Suprapubic skin (tissue), 4 donors: ENCODE results near the gene FAM72C. TPM values are rescaled to one million over a fixed set of nuclear protein-coding genes. Genes with fewer than 3 reads are reported as not detected.
"Not testable (repeated sequence)": the region's sequence is repeated elsewhere in the genome, so short reads cannot be mapped to it uniquely, and the experiment has no call there.

Experiments used
- DNase-seq, 2 donors: peaks; one replicate each; pipeline ENCODE4 v3.0.0-alpha.2; 2019; ENCODE audit warnings: low spot score in 2 of 2
- H3K27ac ChIP-seq: fragments of 200-600 bp; sonication (generic); one replicate; pipeline ENCODE4 v1.5.1; 2019
- H3K27me3 ChIP-seq: fragments of 200-600 bp; sonication (generic); one replicate; pipeline ENCODE4 v1.5.1; 2019
- H3K36me3 ChIP-seq: fragments of 200-600 bp; sonication (generic); one replicate; pipeline ENCODE4 v1.5.1; 2019
- H3K4me1 ChIP-seq: fragments of 200-600 bp; sonication (generic); one replicate; pipeline ENCODE4 v1.5.1; 2019
- H3K4me3 ChIP-seq: fragments of 200-600 bp; sonication (generic); one replicate; pipeline ENCODE4 v1.5.1; 2019; ENCODE audit warnings: mild to moderate bottlenecking
- H3K9me3 ChIP-seq: fragments of 200-600 bp; sonication (generic); one replicate; pipeline ENCODE4 v1.5.1; 2019
- WGBS: methylation state at CpG from one replicate; pipeline ENCODE4 v1.1.5; 2018; 5-methylcytosine and 5-hydroxymethylcytosine counted together
- total RNA-seq, 4 donors: library from RNA; depleted of rRNA; stranded (reverse); fragments of >200 nt; gene quantifications; one replicate each; pipeline ENCODE4 v1.1.0, GENCODE V29; 2016

FAM72C gene
- 1 to 10 TPM in 2 of 4 donors, not detected in 2; 1.0 to 1.9 TPM for total RNA-seq

DNA sequence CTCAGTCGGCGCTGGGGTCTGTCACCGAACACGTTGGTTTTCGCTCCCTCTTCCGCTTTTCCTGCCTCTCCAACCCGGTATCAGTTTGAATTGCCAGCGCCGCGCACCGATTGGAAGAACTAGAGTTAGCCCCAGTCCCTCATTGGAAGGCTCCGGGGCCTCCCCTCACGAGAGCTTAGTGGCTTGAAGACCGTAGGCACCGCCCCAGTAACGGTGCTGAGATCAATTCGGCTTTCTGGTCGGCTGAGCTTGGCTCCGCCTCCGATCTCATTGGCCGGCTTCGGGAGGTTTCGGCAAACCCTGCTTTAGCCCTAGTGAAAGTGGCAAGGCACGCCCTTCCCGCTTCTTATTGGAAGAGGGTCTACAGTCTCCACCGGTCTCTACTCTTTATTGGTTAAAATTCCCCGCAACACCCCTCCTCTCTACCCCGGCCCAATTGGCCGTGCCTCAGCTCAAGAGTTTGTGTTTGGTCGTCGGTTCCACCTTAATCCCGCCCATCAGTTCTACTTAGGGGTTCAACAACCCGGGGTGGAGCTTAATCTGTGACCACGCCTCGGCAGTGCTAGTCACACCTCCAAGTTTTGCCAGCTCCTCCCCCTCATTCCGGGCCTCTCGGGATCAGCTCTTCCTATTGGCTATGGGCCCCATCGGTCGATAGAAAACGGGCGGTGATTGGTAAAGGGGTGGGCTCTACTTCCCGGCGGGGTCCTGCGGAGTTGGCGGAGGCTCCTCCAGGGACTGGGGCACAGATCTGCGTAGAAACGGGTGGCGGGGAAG is at the start of gene FAM72C:
Gene FAM72C (minus strand): TSS at position 63 of the 777 bp plus-strand sequence. CDS start 845 bp downstream, outside the sequence.
- no CpG with 5 or more reads among the region's 48 CpGs for WGBS
- not testable (repeated sequence) for DNase-seq

DNA sequence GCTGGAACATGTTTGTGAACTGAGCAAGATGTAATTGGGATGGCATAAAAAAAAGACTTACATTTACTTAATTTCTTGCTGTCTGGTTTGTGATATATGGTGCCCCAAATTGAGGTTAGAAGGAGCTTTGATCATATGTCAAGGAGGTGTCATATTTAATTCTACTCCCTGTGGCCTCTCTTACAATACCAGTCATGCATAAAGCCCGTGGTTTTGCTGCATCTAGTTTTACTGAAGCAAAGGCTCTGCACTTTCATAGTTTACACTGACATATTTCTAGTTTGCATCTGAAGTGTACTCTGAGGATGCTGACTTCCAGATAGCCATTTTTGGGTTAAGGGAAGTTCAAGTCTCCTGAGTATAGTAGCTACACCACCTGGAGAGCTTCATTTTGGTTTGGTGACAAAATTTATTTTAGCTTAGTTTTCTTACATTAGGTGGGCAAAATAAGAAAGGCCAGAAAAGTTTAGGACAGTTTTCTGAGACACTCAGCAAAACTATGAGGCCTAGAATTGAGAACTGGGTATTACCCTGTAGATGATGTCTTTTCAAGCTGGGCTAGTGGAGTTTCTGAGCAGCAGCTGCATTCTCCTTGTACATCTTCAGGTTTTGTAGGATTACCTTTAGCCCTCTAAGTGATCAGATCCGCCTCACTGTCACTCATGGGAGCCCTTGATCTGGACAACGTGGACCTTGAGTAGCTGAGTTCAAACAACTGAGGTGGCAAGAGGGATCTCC is 48.4 kb upstream of the FAM72C start:
- H3K36me3 ChIP-seq, H3K9me3 ChIP-seq, H3K27ac ChIP-seq, H3K4me1 ChIP-seq, H3K27me3 ChIP-seq, H3K4me3 ChIP-seq, DNase-seq: not testable (repeated sequence)
- no CpG with 5 or more reads among the region's 3 CpGs for WGBS

More for the DNA sequence above, at the start of gene FAM72C:
- H3K4me3 ChIP-seq, H3K27ac ChIP-seq, H3K4me1 ChIP-seq, H3K27me3 ChIP-seq, H3K9me3 ChIP-seq, H3K36me3 ChIP-seq: not testable (repeated sequence)

GRCh38 chr1:144019101-144019500 is 47.3 kb upstream of the FAM72C start:
- not testable (repeated sequence) for H3K4me3 ChIP-seq, DNase-seq

GRCh38 chr1:144015180-144015966 is 43.6 kb upstream of the FAM72C start:
- no CpG with 5 or more reads among the region's 8 CpGs for WGBS
- H3K36me3 ChIP-seq, DNase-seq, H3K9me3 ChIP-seq, H3K27me3 ChIP-seq, H3K4me3 ChIP-seq, H3K4me1 ChIP-seq, H3K27ac ChIP-seq: not testable (repeated sequence)

More at GRCh38 chr1:144019101-144019500, 47.3 kb upstream of the FAM72C start:
- H3K36me3 ChIP-seq, H3K27ac ChIP-seq, H3K4me1 ChIP-seq, H3K27me3 ChIP-seq, H3K9me3 ChIP-seq: not testable (repeated sequence)
- WGBS, result no CpG with 5 or more reads among the region's 2 CpGs

DNA sequence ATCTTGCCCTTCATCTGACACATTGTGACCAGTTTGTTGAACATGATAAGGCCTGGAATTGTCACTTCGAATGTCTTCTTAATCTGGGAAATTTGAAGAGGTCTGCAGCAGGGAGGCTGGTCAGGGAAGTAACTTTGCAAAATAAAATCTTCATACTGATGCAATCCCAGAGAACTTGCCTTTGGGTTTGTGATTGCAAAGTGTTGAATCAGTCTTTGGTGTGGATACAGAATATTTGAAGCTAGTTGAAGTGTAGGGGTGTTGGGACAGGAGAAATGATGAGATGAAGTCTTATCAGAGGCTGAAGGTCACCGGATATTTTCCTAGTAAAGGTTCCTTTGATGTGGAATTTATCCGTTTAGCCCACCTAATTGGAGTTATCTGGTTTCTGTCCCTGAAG is 42.7 kb upstream of the FAM72C start:
- not testable (repeated sequence) for H3K27me3 ChIP-seq, H3K4me3 ChIP-seq, H3K9me3 ChIP-seq, DNase-seq, H3K27ac ChIP-seq, H3K36me3 ChIP-seq, H3K4me1 ChIP-seq
- no CpG with 5 or more reads among the region's 3 CpGs for WGBS

- not testable (repeated sequence) for H3K27me3 ChIP-seq, DNase-seq, H3K4me3 ChIP-seq, H3K9me3 ChIP-seq, H3K4me1 ChIP-seq, H3K27ac ChIP-seq, H3K36me3 ChIP-seq
- no CpG with 5 or more reads among the region's 4 CpGs for WGBS
Observed at GRCh38 chr1:144014121-144014520, 42.3 kb upstream of the FAM72C start.

DNA sequence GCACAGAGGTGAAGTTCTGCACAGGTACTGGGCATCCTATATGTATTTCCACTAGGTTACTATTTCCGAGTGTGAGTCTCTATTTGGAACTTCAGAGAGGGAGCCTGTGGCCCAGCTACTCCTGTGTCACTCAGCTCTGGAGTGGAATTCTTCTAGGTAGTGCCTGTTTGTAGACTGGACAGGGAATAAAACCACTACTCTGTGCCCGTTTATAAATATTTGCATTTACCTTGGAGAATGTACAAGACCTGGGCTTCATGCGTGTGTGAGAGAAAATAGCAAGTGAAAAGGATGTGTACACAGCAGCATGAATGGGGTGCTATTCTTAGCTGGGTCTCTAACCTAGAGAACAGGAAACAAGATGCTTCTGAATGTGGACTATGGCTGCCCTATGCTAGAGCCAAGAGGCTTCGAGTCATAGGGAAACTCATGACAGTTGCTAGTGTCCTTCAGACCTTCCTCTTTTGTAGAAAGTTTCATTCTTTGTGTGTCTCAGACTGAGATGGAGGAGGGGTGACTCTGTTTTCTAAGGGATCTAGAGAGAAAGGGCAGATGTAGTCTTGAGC is 40.5 kb upstream of the FAM72C start:
- H3K36me3 ChIP-seq, H3K4me1 ChIP-seq, DNase-seq, H3K27me3 ChIP-seq, H3K9me3 ChIP-seq, H3K27ac ChIP-seq, H3K4me3 ChIP-seq: not testable (repeated sequence)
- WGBS, result no CpG with 5 or more reads among the region's 4 CpGs

DNA sequence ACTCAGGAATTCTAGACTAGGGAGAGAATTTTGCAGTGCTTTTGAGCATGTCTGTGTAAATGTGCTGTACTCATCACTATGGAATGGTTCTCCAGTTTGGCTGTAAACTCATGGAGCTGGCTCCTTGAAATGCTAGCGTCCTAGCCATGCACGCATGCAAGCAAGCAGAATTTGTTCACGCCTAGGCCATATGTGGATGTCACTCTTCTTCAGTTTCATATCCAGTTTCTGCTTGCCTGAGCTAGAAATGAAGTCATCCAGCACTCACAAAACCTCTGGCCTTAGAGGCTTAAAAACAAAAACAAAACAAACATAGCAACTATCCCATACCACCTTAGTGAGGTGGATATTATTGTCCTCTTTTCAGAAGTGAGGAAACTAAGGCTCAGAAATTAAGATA is 37.6 kb upstream of the FAM72C start:
- no CpG with 5 or more reads among the region's 3 CpGs for WGBS

GRCh38 chr1:144004259-144004658 is 32.5 kb upstream of the FAM72C start:
- DNase-seq, H3K27ac ChIP-seq, H3K4me1 ChIP-seq, H3K36me3 ChIP-seq, H3K27me3 ChIP-seq, H3K9me3 ChIP-seq, H3K4me3 ChIP-seq: not testable (repeated sequence)
- WGBS, result no CpG with 5 or more reads among the region's 1 CpG

More for the DNA sequence above, 37.6 kb upstream of the FAM72C start:
- not testable (repeated sequence) for H3K9me3 ChIP-seq, H3K27me3 ChIP-seq, DNase-seq, H3K4me1 ChIP-seq, H3K4me3 ChIP-seq, H3K27ac ChIP-seq, H3K36me3 ChIP-seq

GRCh38 chr1:144003306-144004029 is 31.7 kb upstream of the FAM72C start:
- H3K4me3 ChIP-seq, H3K27ac ChIP-seq, H3K4me1 ChIP-seq, H3K36me3 ChIP-seq, H3K9me3 ChIP-seq, DNase-seq, H3K27me3 ChIP-seq: not testable (repeated sequence)
- no CpG with 5 or more reads among the region's 2 CpGs for WGBS

- WGBS, result no CpG with 5 or more reads among the region's 7 CpGs
- H3K9me3 ChIP-seq, H3K4me1 ChIP-seq, H3K27me3 ChIP-seq, H3K27ac ChIP-seq, H3K36me3 ChIP-seq, H3K4me3 ChIP-seq, DNase-seq: not testable (repeated sequence)
Observed at GRCh38 chr1:144002141-144002881, 30.5 kb upstream of the FAM72C start.

DNA sequence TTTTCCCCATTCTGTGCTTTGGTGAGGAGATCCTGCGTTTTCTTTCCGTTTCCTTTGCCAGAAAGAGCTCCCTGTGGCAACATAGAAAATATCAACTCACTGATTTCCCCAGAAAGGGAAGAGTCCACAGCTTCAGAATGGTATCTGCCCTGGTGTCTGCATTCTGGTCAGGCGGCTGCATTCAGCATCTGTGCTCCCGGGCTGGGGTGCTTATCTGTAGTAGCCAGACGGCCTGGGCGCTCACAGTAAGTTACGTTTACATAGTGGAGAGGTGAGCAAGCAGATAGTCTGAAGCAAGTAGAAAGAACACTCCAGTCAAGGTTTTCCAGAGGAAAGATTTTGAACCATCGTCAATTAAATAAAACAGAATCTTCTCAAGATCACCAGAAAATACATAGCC is 29.3 kb upstream of the FAM72C start:
- H3K4me1 ChIP-seq, H3K4me3 ChIP-seq, DNase-seq, H3K27ac ChIP-seq, H3K36me3 ChIP-seq, H3K27me3 ChIP-seq, H3K9me3 ChIP-seq: not testable (repeated sequence)
- no CpG with 5 or more reads among the region's 8 CpGs for WGBS
